Measurements from ENCODE around the gene SIRT6.
"Not testable (repeated sequence)": the region's sequence is repeated elsewhere in the genome, so short reads cannot be mapped to it uniquely, and the experiment has no call there.

DNA sequence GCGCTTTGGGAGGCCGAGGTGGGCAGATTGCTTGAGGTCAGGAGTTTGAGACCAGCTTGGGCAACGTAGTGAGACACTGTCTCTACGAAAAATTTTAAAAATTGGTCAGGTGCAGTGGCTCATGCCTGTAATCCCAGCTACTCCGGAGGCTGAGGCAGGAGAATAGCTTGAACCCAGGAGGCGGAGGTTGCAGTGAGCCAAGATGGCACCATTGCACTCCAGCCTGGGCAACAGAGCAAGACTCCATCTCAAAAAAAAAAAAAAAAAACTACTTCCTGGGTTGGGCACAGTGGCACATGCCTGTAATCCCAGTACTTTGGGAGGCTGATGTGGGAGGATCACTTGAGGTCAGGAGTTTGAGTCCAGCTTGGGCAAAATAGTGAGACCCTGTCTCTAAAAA lies 49.2 kb upstream of the SIRT6 start:
- not testable (repeated sequence) for TF ChIP-seq EZH2 (IDR thresholded peaks at IDR 0.05; ENCODE audit: low read length)
- TF ChIP-seq, protein P1, sequence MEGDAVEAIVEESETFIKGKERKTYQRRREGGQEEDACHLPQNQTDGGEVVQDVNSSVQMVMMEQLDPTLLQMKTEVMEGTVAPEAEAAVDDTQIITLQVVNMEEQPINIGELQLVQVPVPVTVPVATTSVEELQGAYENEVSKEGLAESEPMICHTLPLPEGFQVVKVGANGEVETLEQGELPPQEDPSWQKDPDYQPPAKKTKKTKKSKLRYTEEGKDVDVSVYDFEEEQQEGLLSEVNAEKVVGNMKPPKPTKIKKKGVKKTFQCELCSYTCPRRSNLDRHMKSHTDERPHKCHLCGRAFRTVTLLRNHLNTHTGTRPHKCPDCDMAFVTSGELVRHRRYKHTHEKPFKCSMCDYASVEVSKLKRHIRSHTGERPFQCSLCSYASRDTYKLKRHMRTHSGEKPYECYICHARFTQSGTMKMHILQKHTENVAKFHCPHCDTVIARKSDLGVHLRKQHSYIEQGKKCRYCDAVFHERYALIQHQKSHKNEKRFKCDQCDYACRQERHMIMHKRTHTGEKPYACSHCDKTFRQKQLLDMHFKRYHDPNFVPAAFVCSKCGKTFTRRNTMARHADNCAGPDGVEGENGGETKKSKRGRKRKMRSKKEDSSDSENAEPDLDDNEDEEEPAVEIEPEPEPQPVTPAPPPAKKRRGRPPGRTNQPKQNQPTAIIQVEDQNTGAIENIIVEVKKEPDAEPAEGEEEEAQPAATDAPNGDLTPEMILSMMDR (optimal IDR thresholded peaks at IDR 0.05 in 1 of 3, IDR thresholded peaks at IDR 0.05 in 1 of 3, conservative IDR thresholded peaks at IDR 0.05 in 1 of 3; ENCODE audit: extremely low read depth in 1 of 3, insufficient read depth in 2 of 3, low read length in 3 of 3) = not testable (repeated sequence)

All from keratinocyte (primary cell).